Measurements from ENCODE around the gene IFNGR1.
"Not testable (repeated sequence)": the region's sequence is repeated elsewhere in the genome, so short reads cannot be mapped to it uniquely, and the experiment has no call there.

IFNGR1 gene

GRCh38 chr6:137218917-137219663, at the start of gene IFNGR1:
IFNGR1 (minus strand) TSS chr6:137219385; CDS start chr6:137219327, 58 bp downstream.
- H3K27ac Mint-ChIP-seq, result peak within 1 kb of the TSS; percentile 99

GRCh38 chr6:137268911-137269310, 49.7 kb upstream of the IFNGR1 start:
- no peak for ATAC-seq
- no peak overlapping the region for H3K4me3 Mint-ChIP-seq

More at GRCh38 chr6:137218917-137219663, at the start of gene IFNGR1:
- DNase-seq (peak; percentile 99), ATAC-seq (peak; percentile 89)
- Mint-ChIP-seq H3K4me1 (peaks cover 66% of the 10 kb centered on the region), H3K27me3 (no peaks in the 10 kb centered on the region), H3K9me3 (no peaks in the 10 kb centered on the region), H3K4me3 (peak within 1 kb of the TSS; percentile 100), H3K36me3 (ENCODE audit: low read depth) (peaks cover 9% of the 10 kb centered on the region)

DNA sequence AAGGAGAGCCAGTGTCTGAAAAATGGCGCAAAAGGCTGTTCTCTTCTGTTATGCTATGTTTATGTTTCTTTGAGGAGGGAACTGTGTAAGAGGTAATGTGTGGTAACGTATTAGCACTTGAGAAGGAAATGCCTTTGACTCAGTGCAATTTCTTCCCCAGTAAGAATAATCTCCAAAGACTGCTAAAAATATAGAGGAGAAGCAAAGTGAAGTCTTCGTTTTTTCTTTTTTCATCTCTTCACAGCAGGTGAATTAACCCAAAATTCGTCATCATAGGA, 47.1 kb upstream of the IFNGR1 start:
- Mint-ChIP-seq H3K27me3 (peaks cover 7% of the 10 kb centered on the region), H3K4me3 (no peak overlapping the region), H3K4me1 (peaks cover 13% of the 10 kb centered on the region), H3K36me3 (ENCODE audit: low read depth) (no peaks in the 10 kb centered on the region), H3K27ac (no peak overlapping the region), H3K9me3 (no peaks in the 10 kb centered on the region)
- DNase-seq (no peak), ATAC-seq (no peak)

More at GRCh38 chr6:137268911-137269310, 49.7 kb upstream of the IFNGR1 start:
- Mint-ChIP-seq H3K27me3 (peaks cover 9% of the 10 kb centered on the region), H3K36me3 (ENCODE audit: low read depth) (no peaks in the 10 kb centered on the region), H3K27ac (no peak overlapping the region), H3K9me3 (no peaks in the 10 kb centered on the region), H3K4me1 (peaks cover 8% of the 10 kb centered on the region)
- DNase-seq, result no peak

DNA sequence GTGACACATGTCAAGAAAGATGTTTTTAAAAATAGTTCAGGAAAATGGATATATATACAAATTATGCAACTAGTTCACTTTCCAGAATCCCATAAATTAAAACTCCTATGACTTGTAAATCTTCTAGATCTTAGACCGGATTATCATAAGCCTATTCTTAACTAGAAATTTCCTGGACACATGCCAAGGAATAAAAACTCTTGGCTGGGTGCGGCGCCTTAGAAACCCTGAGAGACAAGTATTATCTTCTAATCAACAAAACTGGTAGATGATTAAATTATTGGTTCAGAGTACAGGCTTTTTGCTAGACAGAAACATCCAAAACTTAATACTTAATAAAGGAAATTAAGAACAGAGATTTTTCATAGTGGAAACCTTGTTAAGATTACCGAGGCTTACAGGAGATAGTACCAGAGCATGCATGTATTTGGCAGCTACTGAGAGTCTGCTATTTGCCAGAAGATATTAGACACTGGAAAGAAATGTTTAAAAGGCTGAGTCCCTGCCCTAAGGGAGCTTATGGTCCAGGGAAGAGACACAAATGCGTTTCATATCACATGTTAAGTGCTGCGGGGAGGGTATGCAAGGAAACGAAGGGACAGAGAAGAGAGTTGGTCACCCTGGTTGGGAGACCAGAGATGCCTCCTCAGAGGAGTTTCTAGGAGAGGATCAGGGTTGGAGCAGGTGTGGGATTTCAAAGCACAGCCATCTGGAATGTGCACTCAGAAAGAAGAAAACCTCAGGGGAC, 46.5 kb upstream of the IFNGR1 start:
- DNase-seq (no peak), ATAC-seq (no peak)
- peaks cover 16% of the 10 kb centered on the region for H3K4me1 Mint-ChIP-seq
- no peaks in the 10 kb centered on the region for H3K36me3 Mint-ChIP-seq (ENCODE audit: low read depth)
- H3K4me3 Mint-ChIP-seq, result no peak overlapping the region
- H3K27me3 Mint-ChIP-seq, result peaks cover 7% of the 10 kb centered on the region
- H3K9me3 Mint-ChIP-seq, result no peaks in the 10 kb centered on the region
- H3K27ac Mint-ChIP-seq, result no peak overlapping the region

DNA sequence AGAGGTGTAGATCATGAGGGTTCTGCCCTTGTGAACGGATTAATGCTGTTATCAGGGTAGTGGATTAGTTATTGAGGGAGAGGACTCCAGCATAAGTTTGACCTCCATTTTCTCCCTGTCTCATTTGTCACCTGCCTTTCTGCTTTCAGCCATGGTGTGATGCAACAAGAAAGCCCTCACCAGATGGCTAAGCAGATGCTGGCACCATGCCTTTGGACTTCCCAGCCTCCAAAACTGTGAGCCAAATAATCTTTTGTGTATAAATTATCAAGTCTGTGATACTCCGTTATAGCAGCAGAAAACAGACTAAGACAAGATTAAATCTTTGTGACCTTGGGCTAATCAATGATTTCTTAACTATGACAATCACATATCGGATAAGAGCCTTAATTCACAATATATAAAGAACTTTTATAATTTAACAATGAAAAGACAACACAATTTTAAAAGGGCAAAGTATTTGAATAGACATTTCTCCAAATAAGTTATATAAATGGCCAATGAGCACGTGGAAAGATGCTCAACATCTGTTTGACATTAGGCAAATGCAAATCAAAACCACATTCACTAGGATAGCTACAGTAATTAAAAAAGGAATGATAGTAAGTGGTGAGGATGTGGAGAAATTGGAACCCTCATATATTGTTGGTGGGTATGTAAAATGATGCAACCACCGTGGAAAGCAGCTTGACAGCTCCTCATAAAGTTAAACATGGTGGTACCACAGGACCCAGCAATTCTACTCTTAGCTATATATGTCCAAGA, 45.3 kb upstream of the IFNGR1 start:
- Mint-ChIP-seq H3K4me3 (no peak overlapping the region), H3K9me3 (no peaks in the 10 kb centered on the region), H3K4me1 (peaks cover 17% of the 10 kb centered on the region), H3K27ac (no peak overlapping the region), H3K27me3 (peaks cover 7% of the 10 kb centered on the region), H3K36me3 (ENCODE audit: low read depth) (no peaks in the 10 kb centered on the region)
- DNase-seq, result no peak
- ATAC-seq, result no peak

DNA sequence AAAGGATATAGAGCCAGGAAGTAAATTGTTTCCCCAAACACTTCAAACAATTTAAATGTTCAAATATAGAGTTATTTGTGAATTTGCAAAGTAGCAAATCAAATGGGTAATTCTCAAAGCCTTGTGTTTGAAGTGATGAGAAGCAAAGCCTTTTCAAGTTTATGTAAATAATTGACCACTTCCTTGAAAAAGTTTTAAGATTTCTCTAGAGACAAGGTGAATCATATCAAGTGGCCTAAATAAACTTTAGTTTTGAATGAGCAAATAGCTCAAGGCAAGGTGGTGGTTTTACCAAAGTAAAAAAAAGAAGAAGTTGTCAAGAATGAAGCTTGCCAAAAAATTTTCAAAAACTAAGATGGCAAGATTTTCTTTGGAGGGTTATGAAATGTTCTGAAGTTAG, 42.6 kb upstream of the IFNGR1 start:
- Mint-ChIP-seq H3K27me3 (peaks cover 10% of the 10 kb centered on the region), H3K36me3 (ENCODE audit: low read depth) (no peaks in the 10 kb centered on the region), H3K4me3 (no peak overlapping the region), H3K27ac (no peak overlapping the region), H3K9me3 (no peaks in the 10 kb centered on the region), H3K4me1 (peaks cover 13% of the 10 kb centered on the region)
- DNase-seq (no peak), ATAC-seq (peak; percentile 24)

- H3K27ac Mint-ChIP-seq, result no peak overlapping the region
- DNase-seq, result no peak
- no peaks in the 10 kb centered on the region for H3K36me3 Mint-ChIP-seq (ENCODE audit: low read depth)
- no peak overlapping the region for H3K4me3 Mint-ChIP-seq
- H3K9me3 Mint-ChIP-seq, result no peaks in the 10 kb centered on the region
- peaks cover 10% of the 10 kb centered on the region for H3K27me3 Mint-ChIP-seq
- peaks cover 13% of the 10 kb centered on the region for H3K4me1 Mint-ChIP-seq
- no peak for ATAC-seq
These were observed 42.2 kb upstream of the IFNGR1 start for GRCh38 chr6:137261361-137261760.

- H3K27me3 Mint-ChIP-seq, result peaks cover 4% of the 10 kb centered on the region
- H3K4me3 Mint-ChIP-seq, result no peak overlapping the region
- H3K36me3 Mint-ChIP-seq (ENCODE audit: low read depth), result no peaks in the 10 kb centered on the region
- DNase-seq (no peak), ATAC-seq (no peak)
- no peaks in the 10 kb centered on the region for H3K9me3 Mint-ChIP-seq
- no peak overlapping the region for H3K27ac Mint-ChIP-seq
- peaks cover 13% of the 10 kb centered on the region for H3K4me1 Mint-ChIP-seq
These were observed 41.0 kb upstream of the IFNGR1 start for GRCh38 chr6:137260217-137260616.

DNA sequence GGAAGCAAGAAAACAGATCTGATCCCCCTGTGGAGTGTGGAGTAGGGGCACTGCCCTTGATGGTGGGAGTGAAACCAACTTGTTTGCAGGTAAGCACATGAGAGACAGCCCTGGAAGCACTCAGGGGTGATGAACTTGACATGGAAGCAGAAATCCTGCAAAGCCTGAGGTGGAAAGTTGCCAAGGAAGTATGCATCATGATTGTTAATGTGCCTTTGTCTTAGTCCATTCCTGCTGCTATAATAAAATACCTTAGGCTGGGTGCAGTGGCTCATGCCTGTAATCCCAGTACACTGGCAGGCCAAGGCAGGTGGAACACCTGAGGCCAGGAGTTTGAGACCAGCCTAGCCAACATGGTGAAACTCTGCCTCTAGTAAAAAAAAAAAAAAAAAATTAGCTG, 40.2 kb upstream of the IFNGR1 start:
- ATAC-seq (no peak), DNase-seq (no peak)
- no peak overlapping the region for H3K27ac Mint-ChIP-seq
- peaks cover 6% of the 10 kb centered on the region for H3K9me3 Mint-ChIP-seq
- H3K36me3 Mint-ChIP-seq (ENCODE audit: low read depth), result peaks cover 7% of the 10 kb centered on the region
- H3K4me3 Mint-ChIP-seq, result no peak overlapping the region
- peaks cover 13% of the 10 kb centered on the region for H3K4me1 Mint-ChIP-seq
- H3K27me3 Mint-ChIP-seq, result peaks cover 3% of the 10 kb centered on the region

GRCh38 chr6:137258170-137258569, 39.0 kb upstream of the IFNGR1 start:
- Mint-ChIP-seq H3K27me3 (peaks cover 3% of the 10 kb centered on the region), H3K9me3 (peaks cover 14% of the 10 kb centered on the region), H3K4me3 (no peak overlapping the region), H3K27ac (no peak overlapping the region), H3K4me1 (peaks cover 13% of the 10 kb centered on the region), H3K36me3 (ENCODE audit: low read depth) (peaks cover 9% of the 10 kb centered on the region)
- ATAC-seq (peak; percentile 59), DNase-seq (no peak)

DNA sequence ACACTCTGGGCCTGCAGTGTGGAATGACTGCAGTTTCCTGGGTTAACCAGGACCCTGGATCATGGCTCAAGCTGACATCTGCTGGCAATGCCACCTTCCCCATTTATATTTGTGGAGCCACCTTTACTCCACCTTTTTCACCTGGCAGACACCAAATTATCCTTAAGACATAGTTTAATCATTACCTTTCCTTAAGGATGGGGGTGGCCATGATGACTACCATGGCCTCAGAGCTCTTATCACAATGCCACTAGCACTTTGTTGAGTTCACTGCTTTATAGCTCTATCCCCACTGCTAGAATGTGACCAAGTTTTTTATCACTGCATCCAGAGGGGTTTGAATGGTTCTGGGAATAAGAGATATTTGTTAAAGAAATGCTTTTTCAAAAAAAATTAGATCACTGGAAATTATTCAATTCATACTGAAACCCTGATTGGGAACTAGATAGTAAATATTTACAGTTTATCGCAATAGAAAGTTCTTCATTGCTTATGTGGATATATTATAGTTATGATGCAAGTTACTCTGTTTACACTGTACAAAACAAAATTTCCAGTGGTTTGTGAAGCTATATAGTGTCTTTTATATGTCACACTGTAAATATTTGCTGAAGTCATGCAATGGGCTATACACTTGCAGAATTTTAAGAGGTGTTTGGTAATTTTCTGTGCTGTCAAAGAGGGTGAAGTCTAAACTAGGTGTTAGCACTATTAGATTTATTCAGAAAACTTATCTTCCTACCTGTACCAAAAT, 37.3 kb upstream of the IFNGR1 start:
- ATAC-seq (no peak), DNase-seq (no peak)
- Mint-ChIP-seq H3K4me3 (no peak overlapping the region), H3K4me1 (peaks cover 9% of the 10 kb centered on the region), H3K9me3 (peaks cover 20% of the 10 kb centered on the region), H3K36me3 (ENCODE audit: low read depth) (peaks cover 9% of the 10 kb centered on the region), H3K27ac (no peak overlapping the region), H3K27me3 (peaks cover 6% of the 10 kb centered on the region)

DNA sequence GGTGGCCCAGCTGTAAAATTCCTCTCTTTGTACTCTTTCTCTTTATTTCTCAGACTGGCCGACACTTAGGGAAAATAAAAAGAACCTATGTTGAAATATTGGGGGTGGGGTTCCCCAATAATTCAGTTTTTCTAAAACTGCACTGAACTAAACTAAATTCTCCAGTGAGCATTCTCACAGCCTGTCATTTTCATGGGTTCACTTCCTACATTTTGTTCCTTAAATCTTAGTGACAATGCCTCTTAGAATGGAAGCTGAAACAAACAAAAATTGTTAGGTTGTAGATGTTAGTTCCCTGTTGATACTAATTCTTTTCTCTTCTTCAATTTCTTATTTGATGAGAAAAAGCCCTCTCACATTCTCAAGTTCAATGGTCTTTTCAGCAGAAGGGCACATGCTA, 35.8 kb upstream of the IFNGR1 start:
- ATAC-seq (no peak), DNase-seq (no peak)
- H3K27me3 Mint-ChIP-seq, result peaks cover 11% of the 10 kb centered on the region
- H3K36me3 Mint-ChIP-seq (ENCODE audit: low read depth), result peaks cover 9% of the 10 kb centered on the region
- H3K4me3 Mint-ChIP-seq, result no peak overlapping the region
- no peak overlapping the region for H3K27ac Mint-ChIP-seq
- H3K4me1 Mint-ChIP-seq, result no peaks in the 10 kb centered on the region
- H3K9me3 Mint-ChIP-seq, result peaks cover 20% of the 10 kb centered on the region

DNA sequence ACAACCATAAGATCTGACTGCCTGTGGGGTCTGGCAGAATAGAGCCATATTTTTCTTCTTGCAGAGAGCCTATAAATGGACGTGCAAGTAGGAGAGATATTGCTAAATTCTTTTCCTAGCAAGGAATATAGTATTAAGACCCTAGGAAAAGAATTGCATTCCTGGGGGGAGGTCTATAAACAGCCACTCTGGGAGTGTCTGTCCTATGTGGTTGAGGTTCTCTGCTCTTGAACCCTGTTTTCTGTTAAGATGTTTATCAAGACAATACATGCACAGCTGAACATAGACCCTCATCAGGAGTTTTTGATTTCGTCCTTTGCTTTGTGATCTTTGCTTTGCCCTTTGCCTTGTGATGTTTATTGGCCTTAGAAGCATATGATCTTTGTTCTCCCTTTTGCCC, 35.2 kb upstream of the IFNGR1 start:
- not testable (repeated sequence) for ATAC-seq; H3K4me1 Mint-ChIP-seq; H3K36me3 Mint-ChIP-seq (ENCODE audit: low read depth); H3K27ac Mint-ChIP-seq; DNase-seq; H3K4me3 Mint-ChIP-seq
- peaks cover 20% of the 10 kb centered on the region for H3K9me3 Mint-ChIP-seq
- peaks cover 11% of the 10 kb centered on the region for H3K27me3 Mint-ChIP-seq

DNA sequence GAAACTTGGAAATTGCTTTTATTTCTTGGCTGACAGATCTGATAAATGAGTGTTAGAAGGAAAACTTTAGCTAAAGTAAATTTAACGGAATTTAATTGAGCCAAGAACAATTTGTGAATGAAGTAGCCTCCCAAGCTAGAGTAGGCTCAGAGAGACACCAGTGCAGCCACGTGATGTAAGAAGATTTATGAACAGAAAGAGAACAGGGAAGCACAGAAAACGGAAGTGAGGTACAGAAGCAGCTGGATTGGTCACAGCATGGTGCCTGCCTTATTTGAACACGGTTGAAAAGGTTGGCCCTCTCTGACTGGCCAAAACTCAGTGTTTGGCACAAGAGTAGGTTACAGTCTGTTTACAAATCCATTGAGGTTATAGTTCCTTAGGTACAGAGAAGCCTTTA, 29.5 kb upstream of the IFNGR1 start:
- DNase-seq (no peak), ATAC-seq (no peak)
- H3K9me3 Mint-ChIP-seq, result peaks cover 8% of the 10 kb centered on the region
- peaks cover 2% of the 10 kb centered on the region for H3K4me1 Mint-ChIP-seq
- H3K27ac Mint-ChIP-seq, result no peak overlapping the region
- no peaks in the 10 kb centered on the region for H3K36me3 Mint-ChIP-seq (ENCODE audit: low read depth)
- H3K4me3 Mint-ChIP-seq, result no peak overlapping the region
- peaks cover 11% of the 10 kb centered on the region for H3K27me3 Mint-ChIP-seq
